GM12878 (cell line): ENCODE data around the gene RNASEH2A. TPM values are rescaled to one million over a fixed set of nuclear protein-coding genes. Genes with fewer than 3 reads are reported as not detected.
A peak's percentile ranks its signal among the peaks of the same experiment; 100 is the strongest.

ENCODE experiments used
- EED ChIP-seq: sonication (generic); IDR thresholded peaks from 2 replicates; pipeline ENCODE4 v1.6.1; 2016; ENCODE audit warnings: antibody characterized with exemption, low read depth
- JUNB ChIP-seq: IDR thresholded peaks from 2 replicates; pipeline ENCODE4 v1.6.1; 2016; ENCODE audit warnings: antibody characterized with exemption, mild to moderate bottlenecking
- KLF5 ChIP-seq: fragments of 450-650 bp; IDR thresholded peaks from 2 replicates; pipeline ENCODE4 v1.6.1; 2014; ENCODE audit warnings: mild to moderate bottlenecking; ENCODE audit not compliant: partially characterized antibody
- MTA3 ChIP-seq: IDR thresholded peaks from 2 replicates; pipeline ENCODE4 v1.6.1; 2012; ENCODE audit warnings: low read length, inconsistent platforms, borderline replicate concordance
- POU2F2 ChIP-seq: IDR thresholded peaks from 3 replicates; pipeline ENCODE4 v1.6.1; 2011; ENCODE audit warnings: low read depth, mild to moderate bottlenecking, low read length, borderline replicate concordance
- TARDBP ChIP-seq: IDR thresholded peaks from 2 replicates; pipeline ENCODE4 v1.6.1; 2016; ENCODE audit warnings: borderline replicate concordance
- ZNF217 ChIP-seq: fragments of 450-650 bp; IDR thresholded peaks from 2 replicates; pipeline ENCODE4 v1.6.1; 2017; ENCODE audit warnings: antibody characterized with exemption, mild to moderate bottlenecking
- polyA plus RNA-seq, 11 experiments: library from polyadenylated mRNA; depleted of rRNA in 4 of 11; unstranded in 6 of 11; stranded (reverse) in 5 of 11; fragments of >200 nt; fragmentation: Nextera tagmentation in 4 of 11; fragmentation: Illumina TruSeq in 1 of 11; extraction: Ambion mirVana in 4 of 11; extraction: Trizol in 1 of 11; gene quantifications; 1 replicate in 1 of 11; 2 replicates in 10 of 11; pipeline versions ENCODE4 v1.2.1 to v1.2.3, GENCODE V29; 2011 to 2016; ENCODE audit warnings: inconsistent platforms in 2 of 11, missing spikeins in 2 of 11, low read depth in 1 of 11
- total RNA-seq, 4 experiments: library from RNA; depleted of rRNA in 3 of 4; stranded (reverse); fragments of >200 nt in 3 of 4; fragmentation: Illumina TruSeq in 1 of 4; extraction: Trizol in 1 of 4; gene quantifications; 2 replicates each; pipeline versions ENCODE4 v1.2.1 to v1.2.3, GENCODE V29; 2013 to 2021
- TF ChIP-seq, protein P1 (sequence below): fragments of 150-350 bp; IDR thresholded peaks from 2 replicates; pipeline ENCODE4 v1.6.1; 2016; ENCODE audit warnings: low read depth, low read length
- TF ChIP-seq, protein P2 (sequence below): IDR thresholded peaks from 2 replicates; pipeline ENCODE4 v1.6.1; 2012; ENCODE audit warnings: low read depth, low read length, improper control_type of control experiment

RNASEH2A gene
- total and polyA plus RNA-seq, 10 of the 15 experiments (the other 5 are each of a cell fraction or from before 2014, with no cell fraction given): 17.4 to 103 (median 40.4) TPM

GRCh38 chr19:12801466-12802266, 4.7 kb upstream of the RNASEH2A start, which contains the start of the genes PRDX2 and THSD8 (continued):
- TF ChIP-seq, protein P1, sequence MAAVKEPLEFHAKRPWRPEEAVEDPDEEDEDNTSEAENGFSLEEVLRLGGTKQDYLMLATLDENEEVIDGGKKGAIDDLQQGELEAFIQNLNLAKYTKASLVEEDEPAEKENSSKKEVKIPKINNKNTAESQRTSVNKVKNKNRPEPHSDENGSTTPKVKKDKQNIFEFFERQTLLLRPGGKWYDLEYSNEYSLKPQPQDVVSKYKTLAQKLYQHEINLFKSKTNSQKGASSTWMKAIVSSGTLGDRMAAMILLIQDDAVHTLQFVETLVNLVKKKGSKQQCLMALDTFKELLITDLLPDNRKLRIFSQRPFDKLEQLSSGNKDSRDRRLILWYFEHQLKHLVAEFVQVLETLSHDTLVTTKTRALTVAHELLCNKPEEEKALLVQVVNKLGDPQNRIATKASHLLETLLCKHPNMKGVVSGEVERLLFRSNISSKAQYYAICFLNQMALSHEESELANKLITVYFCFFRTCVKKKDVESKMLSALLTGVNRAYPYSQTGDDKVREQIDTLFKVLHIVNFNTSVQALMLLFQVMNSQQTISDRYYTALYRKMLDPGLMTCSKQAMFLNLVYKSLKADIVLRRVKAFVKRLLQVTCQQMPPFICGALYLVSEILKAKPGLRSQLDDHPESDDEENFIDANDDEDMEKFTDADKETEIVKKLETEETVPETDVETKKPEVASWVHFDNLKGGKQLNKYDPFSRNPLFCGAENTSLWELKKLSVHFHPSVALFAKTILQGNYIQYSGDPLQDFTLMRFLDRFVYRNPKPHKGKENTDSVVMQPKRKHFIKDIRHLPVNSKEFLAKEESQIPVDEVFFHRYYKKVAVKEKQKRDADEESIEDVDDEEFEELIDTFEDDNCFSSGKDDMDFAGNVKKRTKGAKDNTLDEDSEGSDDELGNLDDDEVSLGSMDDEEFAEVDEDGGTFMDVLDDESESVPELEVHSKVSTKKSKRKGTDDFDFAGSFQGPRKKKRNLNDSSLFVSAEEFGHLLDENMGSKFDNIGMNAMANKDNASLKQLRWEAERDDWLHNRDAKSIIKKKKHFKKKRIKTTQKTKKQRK: no peak
- peak; percentile 84; the same call in 2 of the 3 replicates for TF ChIP-seq POU2F2
- no peak for TF ChIP-seq MTA3
- 0 out of 2 replicates have a peak, but pooled peaks have one; percentile 29 for TF ChIP-seq ZNF217
- TF ChIP-seq KLF5: peak; percentile 99
- no peak for TF ChIP-seq EED
- TF ChIP-seq JUNB: no peak
- TF ChIP-seq TARDBP: no peak
- TF ChIP-seq, protein P2, sequence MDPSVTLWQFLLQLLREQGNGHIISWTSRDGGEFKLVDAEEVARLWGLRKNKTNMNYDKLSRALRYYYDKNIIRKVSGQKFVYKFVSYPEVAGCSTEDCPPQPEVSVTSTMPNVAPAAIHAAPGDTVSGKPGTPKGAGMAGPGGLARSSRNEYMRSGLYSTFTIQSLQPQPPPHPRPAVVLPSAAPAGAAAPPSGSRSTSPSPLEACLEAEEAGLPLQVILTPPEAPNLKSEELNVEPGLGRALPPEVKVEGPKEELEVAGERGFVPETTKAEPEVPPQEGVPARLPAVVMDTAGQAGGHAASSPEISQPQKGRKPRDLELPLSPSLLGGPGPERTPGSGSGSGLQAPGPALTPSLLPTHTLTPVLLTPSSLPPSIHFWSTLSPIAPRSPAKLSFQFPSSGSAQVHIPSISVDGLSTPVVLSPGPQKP: 0 out of 2 replicates have a peak, but pooled peaks have one; percentile 18
- TF ChIP-seq, all 136 proteins: peak for 52
